HTR-8/SVneo (cell line): Measurements from ENCODE around the gene PUSL1.

Experiments used
- DNase-seq: peaks from one replicate; pipeline ENCODE4 v3.0.0; 2011; ENCODE audit warnings: low spot score, mixed read lengths; ENCODE audit not compliant: insufficient read length
- FAIRE-seq: peaks from 2 replicates; lab custom pipeline; 2011; peaks lifted over from hg19 to GRCh38; lab: Jason Lieb, UNC

The PUSL1 gene

GRCh38 chr1:1334835-1335234, 26.4 kb downstream of the PUSL1 start:
- DNase-seq = no peak
- FAIRE-seq = no peak

- DNase-seq = no peak
- FAIRE-seq = no peak
Measured at GRCh38 chr1:1335283-1335682, 26.9 kb downstream of the PUSL1 start.

- no peak for DNase-seq
- no peak for FAIRE-seq
Measured at GRCh38 chr1:1335792-1336248, 27.4 kb downstream of the PUSL1 start.

- FAIRE-seq (no peak), DNase-seq (no peak)
Measured at GRCh38 chr1:1336446-1336845, 28.0 kb downstream of the PUSL1 start.

- FAIRE-seq = no peak
Measured at GRCh38 chr1:1336931-1337792, 28.8 kb downstream of the PUSL1 start.

GRCh38 chr1:1337793-1338147, 29.4 kb downstream of the PUSL1 start:
- FAIRE-seq = no peak
- no peak for DNase-seq

More at GRCh38 chr1:1336931-1337792, 28.8 kb downstream of the PUSL1 start:
- no peak for DNase-seq

- FAIRE-seq = no peak
- no peak for DNase-seq
Measured at GRCh38 chr1:1338278-1338677, 29.9 kb downstream of the PUSL1 start.

- FAIRE-seq (no peak), DNase-seq (no peak)
Measured at GRCh38 chr1:1340185-1340584, 31.8 kb downstream of the PUSL1 start.

- DNase-seq (no peak), FAIRE-seq (peak; percentile 91)
Measured at GRCh38 chr1:1340791-1341548, 32.6 kb downstream of the PUSL1 start.

- DNase-seq (no peak), FAIRE-seq (no peak)
Measured at GRCh38 chr1:1341549-1342021, 33.2 kb downstream of the PUSL1 start.

- DNase-seq (no peak), FAIRE-seq (no peak)
Measured at GRCh38 chr1:1342061-1342562, 33.7 kb downstream of the PUSL1 start.

- DNase-seq (no peak), FAIRE-seq (no peak)
Measured at GRCh38 chr1:1342584-1343115, 34.3 kb downstream of the PUSL1 start.

- DNase-seq = no peak
- no peak for FAIRE-seq
Measured at GRCh38 chr1:1343811-1344421, 35.5 kb downstream of the PUSL1 start.

GRCh38 chr1:1344655-1345361, 36.4 kb downstream of the PUSL1 start:
- FAIRE-seq (peak; percentile 38), DNase-seq (peak; percentile 43)

- FAIRE-seq (no peak), DNase-seq (no peak)
Measured at GRCh38 chr1:1345384-1345783, 37.0 kb downstream of the PUSL1 start.

- DNase-seq = no peak
- no peak for FAIRE-seq
Measured at GRCh38 chr1:1345860-1346500, 37.6 kb downstream of the PUSL1 start.

- FAIRE-seq (no peak), DNase-seq (no peak)
Measured at GRCh38 chr1:1346501-1346890, 38.1 kb downstream of the PUSL1 start.

- no peak for FAIRE-seq
- no peak for DNase-seq
Measured at GRCh38 chr1:1347026-1347595, 38.7 kb downstream of the PUSL1 start.
